ENCODE measurements around the gene MRPS14. TPM values are rescaled to one million over a fixed set of nuclear protein-coding genes. Genes with fewer than 3 reads are reported as not detected.

Gene MRPS14
- total and polyA plus RNA-seq, 2 of the 4 experiments (the other 2 are of a cell fraction) = 22.0 to 23.1 TPM

GRCh38 chr1:174997041-174997440 lies 26.2 kb downstream of the MRPS14 start:
- Histone ChIP-seq H2AK5ac (ENCODE audit: low read depth, low read length) (no peak overlapping the region), H2BK5ac (ENCODE audit: low read depth, low read length, poor library complexity, severe bottlenecking) (no peak overlapping the region), H3K9me3 (ENCODE audit: control insufficient read depth, insufficient read depth, low read length) (no peaks in the 10 kb centered on the region), H3K4me1 (ENCODE audit: control insufficient read depth, insufficient read depth, low read length) (peaks cover 2% of the 10 kb centered on the region; the same call in 1 of the 2 replicates), H4K20me1 (ENCODE audit: insufficient read depth, low read length) (no peaks in the 10 kb centered on the region), H2AFZ (replicated peaks; ENCODE audit: low read length, poor library complexity) (no peak overlapping the region), H3K36me3 (ENCODE audit: control insufficient read depth, insufficient read depth, low read length) (no peaks in the 10 kb centered on the region), H3K23ac (ENCODE audit: low read depth, low read length) (no peak overlapping the region), H2AK9ac (replicated peaks; ENCODE audit: low read depth, low read length, poor library complexity) (no peak overlapping the region), H3K27me3 (ENCODE audit: control insufficient read depth, insufficient read depth, low read length) (no peaks in the 10 kb centered on the region), H3K14ac (replicated peaks; ENCODE audit: low read depth, low read length) (no peak overlapping the region), H4K8ac (ENCODE audit: low read depth in 2 of 2, low read length in 2 of 2) (no peak overlapping the region), H3K4ac (ENCODE audit: low read depth, low read length) (no peak overlapping the region), H3K4me3 (ENCODE audit: insufficient read depth, low read depth, low read length) (no peak overlapping the region), H3K56ac (ENCODE audit: extremely low read depth, insufficient read depth, low read length) (no peak overlapping the region), H3K27ac (ENCODE audit: insufficient read depth, low read length) (no peak overlapping the region), H4K5ac (ENCODE audit: low read depth, low read length) (no peak overlapping the region), H2BK20ac (ENCODE audit: low read depth, low read length) (no peak overlapping the region), H2BK120ac (ENCODE audit: low read depth, low read length) (no peak overlapping the region), H3K18ac (ENCODE audit: low read depth, low read length) (no peak overlapping the region), H4K91ac (ENCODE audit: insufficient read depth, low read depth, low read length) (no peak overlapping the region), H3K9ac (ENCODE audit: low read depth, low read length) (no peak overlapping the region), H3K79me1 (ENCODE audit: low read depth in 1 of 2, low read length in 2 of 2) (peaks cover 8 to 20% of the 10 kb centered on the region in 2 experiments; a peak in 3 of 4 replicates), H3K4me2 (ENCODE audit: low read depth, low read length) (no peak overlapping the region), H3K9me1 (ENCODE audit: insufficient read depth, low read length) (no peaks in the 10 kb centered on the region), H2BK15ac (ENCODE audit: low read depth, low read length) (no peak overlapping the region)
- in situ Hi-C loops (cut with MboI; ENCODE audit: low sequenced_read_pairs) (loop anchor here (25.0 kb wide), 1 partner anchor 735 kb away; no protein-coding TSS in a partner anchor), intact Hi-C loops (cut with micrococcal nuclease) (loop anchor here (5.0 kb wide), 1 partner anchor 200 kb away; no protein-coding TSS in a partner anchor), dilution Hi-C loops (cut with HindIII; ENCODE audit: low sequenced_read_pairs, unreplicated experiment) (no loop called here)
- ATAC-seq (ENCODE audit: low read depth) (no peak), DNase-seq (no peak)
- no TSS peak for BruUV-seq (replicated peaks)
- ChIA-PET POLR2A (ENCODE audit: unreplicated experiment) (no interaction called here), CTCF (no interaction called here)
- no peak for TF ChIP-seq RAD21 (IDR thresholded peaks at IDR 0.05; ENCODE audit: low read length)
- TF ChIP-seq SMC3 (IDR thresholded peaks at IDR 0.05; ENCODE audit: low read depth, low read length) = no peak
- no peak for TF ChIP-seq ELK1 (IDR thresholded peaks at IDR 0.05; ENCODE audit: borderline replicate concordance, low read depth, low read length)
- no peak for TF ChIP-seq MAFK (IDR thresholded peaks at IDR 0.05; ENCODE audit: low read depth, low read length)
- no peak for TF ChIP-seq CEBPB (IDR thresholded peaks at IDR 0.05; ENCODE audit: low read depth, low read length)
- no peak for TF ChIP-seq BHLHE40 (IDR thresholded peaks at IDR 0.05; ENCODE audit: low read depth, low read length)
- no peak for TF ChIP-seq NFE2L2 (IDR thresholded peaks at IDR 0.05; ENCODE audit: low read depth, low read length)
- no peak for TF ChIP-seq FOS (IDR thresholded peaks at IDR 0.05; ENCODE audit: low read depth, low read length)
- TF ChIP-seq POLR2A (IDR thresholded peaks at IDR 0.05; ENCODE audit: low read depth, low read length) = no peak
- no peak for TF ChIP-seq MXI1 (IDR thresholded peaks at IDR 0.05; ENCODE audit: borderline replicate concordance, low read depth, low read length)
- no peak for TF ChIP-seq RFX5 (IDR thresholded peaks at IDR 0.05; ENCODE audit: low read depth, low read length)
- TF ChIP-seq USF2 (IDR thresholded peaks at IDR 0.05; ENCODE audit: low read depth, low read length) = no peak
- TF ChIP-seq RCOR1 (IDR thresholded peaks at IDR 0.05; ENCODE audit: insufficient replicate concordance, low read length) = no peak
- TF ChIP-seq MAZ (IDR thresholded peaks at IDR 0.05; ENCODE audit: borderline replicate concordance, low read depth, low read length) = no peak
- TF ChIP-seq CHD1 (IDR thresholded peaks at IDR 0.05; ENCODE audit: low read depth, low read length) = no peak
- TF ChIP-seq CTCF (conservative IDR thresholded peaks at IDR 0.05; ENCODE audit: low read depth, low read length) = no peak
- 83% methylated on average over 1 of the region's 3 CpGs; no CpG with 5 or more reads in 1 of the 2 experiments for WGBS, 2 experiments (ENCODE audit: extremely low coverage in 2 of 2, insufficient read length in 1 of 2)

Measured in IMR-90 (cell line).